Endodermal cell (in vitro differentiated cells): ENCODE data around the gene ECE1. TPM values are rescaled to one million over a fixed set of nuclear protein-coding genes. Genes with fewer than 3 reads are reported as not detected.
"Not testable (repeated sequence)": the region's sequence is repeated elsewhere in the genome, so short reads cannot be mapped to it uniquely, and the experiment has no call there.

ENCODE experiments used
- DNase-seq: peaks from one replicate; pipeline ENCODE4 v3.0.0-alpha.2; 2017
- H3K27ac ChIP-seq: 2 replicates; pipeline ENCODE4 v1.5.1; 2013; ENCODE audit warnings: mild to moderate bottlenecking, low read depth, low read length, moderate library complexity
- H3K27me3 ChIP-seq: 2 replicates; pipeline ENCODE4 v1.6.1; 2013; ENCODE audit warnings: mild to moderate bottlenecking, low read length, moderate library complexity; ENCODE audit not compliant: insufficient read depth, control insufficient read depth, poor library complexity, severe bottlenecking
- H3K36me3 ChIP-seq: 2 replicates; pipeline ENCODE4 v1.7.0; 2013; ENCODE audit warnings: mild to moderate bottlenecking, low read length, moderate library complexity; ENCODE audit not compliant: control insufficient read depth, insufficient read depth
- H3K4me1 ChIP-seq: one replicate; pipeline ENCODE4 v1.7.0; 2013; ENCODE audit warnings: low read length; ENCODE audit not compliant: control insufficient read depth, insufficient read depth
- H3K4me3 ChIP-seq: 2 replicates; pipeline ENCODE4 v1.5.1; 2013; ENCODE audit warnings: mild to moderate bottlenecking, low read length, moderate library complexity
- H3K9ac ChIP-seq: 2 replicates; pipeline ENCODE4 v1.6.1; 2013; ENCODE audit warnings: mild to moderate bottlenecking, low read length, moderate library complexity; ENCODE audit not compliant: poor library complexity, severe bottlenecking; ENCODE audit errors: extremely low read depth
- H3K9me3 ChIP-seq: 2 replicates; pipeline ENCODE4 v1.6.1; 2013; ENCODE audit warnings: mild to moderate bottlenecking, low read length, moderate library complexity; ENCODE audit not compliant: control insufficient read depth
- H3K27ac Mint-ChIP-seq: 2 replicates; pipeline ENCODE4 v1.8.0; 2020; ENCODE audit warnings: mixed read lengths
- H3K27me3 Mint-ChIP-seq: 2 replicates; pipeline ENCODE4 v1.8.0; 2021; ENCODE audit warnings: mild to moderate bottlenecking, mixed read lengths; ENCODE audit not compliant: insufficient read depth
- H3K36me3 Mint-ChIP-seq: 2 replicates; pipeline ENCODE4 v1.8.0; 2020; ENCODE audit warnings: low read depth, mixed read lengths
- H3K4me1 Mint-ChIP-seq: 2 replicates; pipeline ENCODE4 v1.8.0; 2020; ENCODE audit warnings: mixed read lengths
- H3K4me3 Mint-ChIP-seq: 2 replicates; pipeline ENCODE4 v1.8.0; 2020; ENCODE audit warnings: mild to moderate bottlenecking, moderate library complexity, mixed read lengths
- H3K9me3 Mint-ChIP-seq: 2 replicates; pipeline ENCODE4 v1.8.0; 2020; ENCODE audit warnings: mild to moderate bottlenecking, mixed read lengths
- WGBS, 2 experiments: methylation state at CpG; one replicate each; pipeline versions ENCODE4 v1.1.5 to v1.1.7; 2013; ENCODE audit warnings: missing lambda C conversion rate in 2 of 2, mixed read lengths in 1 of 2; ENCODE audit not compliant: insufficient coverage in 1 of 2, insufficient read length in 1 of 2; 5-methylcytosine and 5-hydroxymethylcytosine counted together
- total RNA-seq, 2 donors: library from RNA; stranded (reverse); fragmentation: NEBNext Ultra II Directional in 1 of 2; extraction: Animal tissue kit (Norgen Biotek cat#: 25700) in 1 of 2; gene quantifications; 2 replicates in 1 of 2; 3 replicates in 1 of 2; pipeline ENCODE4 v1.2.1, GENCODE V29; 2021
- TF ChIP-seq, protein P1 (sequence below): fragments of 200-600 bp; sonication (generic); conservative IDR thresholded peaks from 2 replicates; pipeline ENCODE4 v1.5.0; 2021; ENCODE audit warnings: antibody characterized with exemption, mild to moderate bottlenecking

ECE1 gene
- total RNA-seq, 2 donors from 2014 or later = 47.8 to 57.9 TPM

DNA sequence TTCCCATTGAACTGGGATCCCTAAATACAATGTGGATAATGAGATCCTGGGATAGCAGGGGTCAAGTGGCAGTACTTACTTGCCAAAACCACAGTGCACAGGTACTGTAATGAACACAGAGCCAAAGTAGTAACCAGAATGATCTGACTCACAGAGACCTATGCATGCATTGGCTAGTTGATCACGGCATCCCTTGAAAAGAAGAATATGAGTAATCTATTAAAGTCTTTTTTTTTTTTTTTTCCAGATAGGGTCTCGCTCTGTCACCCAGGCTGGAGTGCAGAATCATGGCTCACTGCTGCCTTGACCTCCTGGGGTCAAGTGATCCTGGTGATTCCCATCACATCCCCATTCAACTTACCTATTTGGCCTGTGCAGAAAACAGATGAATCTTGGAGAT lies 84.1 kb downstream of the ECE1 start:
- H3K36me3 ChIP-seq = no peaks in the 10 kb centered on the region
- H3K27ac ChIP-seq = no peak overlapping the region
- H3K27me3 ChIP-seq = no peaks in the 10 kb centered on the region
- no peaks in the 10 kb centered on the region for H3K9me3 ChIP-seq
- Mint-ChIP-seq H3K36me3 (no peaks in the 10 kb centered on the region), H3K27ac (no peak overlapping the region), H3K4me1 (no peaks in the 10 kb centered on the region), H3K9me3 (no peaks in the 10 kb centered on the region), H3K27me3 (peaks cover 2% of the 10 kb centered on the region), H3K4me3 (no peak overlapping the region)
- no peak overlapping the region for H3K4me3 ChIP-seq
- DNase-seq = no peak
- H3K9ac ChIP-seq = no peak overlapping the region
- TF ChIP-seq, protein P1, sequence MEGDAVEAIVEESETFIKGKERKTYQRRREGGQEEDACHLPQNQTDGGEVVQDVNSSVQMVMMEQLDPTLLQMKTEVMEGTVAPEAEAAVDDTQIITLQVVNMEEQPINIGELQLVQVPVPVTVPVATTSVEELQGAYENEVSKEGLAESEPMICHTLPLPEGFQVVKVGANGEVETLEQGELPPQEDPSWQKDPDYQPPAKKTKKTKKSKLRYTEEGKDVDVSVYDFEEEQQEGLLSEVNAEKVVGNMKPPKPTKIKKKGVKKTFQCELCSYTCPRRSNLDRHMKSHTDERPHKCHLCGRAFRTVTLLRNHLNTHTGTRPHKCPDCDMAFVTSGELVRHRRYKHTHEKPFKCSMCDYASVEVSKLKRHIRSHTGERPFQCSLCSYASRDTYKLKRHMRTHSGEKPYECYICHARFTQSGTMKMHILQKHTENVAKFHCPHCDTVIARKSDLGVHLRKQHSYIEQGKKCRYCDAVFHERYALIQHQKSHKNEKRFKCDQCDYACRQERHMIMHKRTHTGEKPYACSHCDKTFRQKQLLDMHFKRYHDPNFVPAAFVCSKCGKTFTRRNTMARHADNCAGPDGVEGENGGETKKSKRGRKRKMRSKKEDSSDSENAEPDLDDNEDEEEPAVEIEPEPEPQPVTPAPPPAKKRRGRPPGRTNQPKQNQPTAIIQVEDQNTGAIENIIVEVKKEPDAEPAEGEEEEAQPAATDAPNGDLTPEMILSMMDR = no peak
- no peaks in the 10 kb centered on the region for H3K4me1 ChIP-seq
- 86 to 100% methylated on average over 1 to 2 of the region's 2 CpGs for WGBS, 2 experiments

DNA sequence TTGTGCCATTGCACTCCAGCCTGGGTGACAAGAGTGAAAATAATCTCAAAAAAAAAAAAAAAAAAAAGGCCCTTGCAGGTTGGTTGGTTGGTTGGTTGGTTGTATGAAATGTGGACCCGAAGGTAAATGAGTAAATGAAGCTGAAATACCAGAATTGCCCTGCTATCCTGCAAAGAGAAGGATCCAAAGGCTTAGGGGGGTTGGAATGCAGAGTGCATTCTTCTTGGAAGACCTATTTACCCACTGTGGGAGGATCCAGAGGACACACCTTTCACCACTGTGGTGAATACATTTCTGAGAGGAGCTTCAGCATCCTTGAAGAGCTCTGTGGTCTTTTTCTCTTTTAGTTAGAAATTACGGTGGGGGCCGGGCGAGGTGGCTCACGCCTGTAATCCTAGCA lies 84.8 kb downstream of the ECE1 start:
- Mint-ChIP-seq H3K27me3 (peaks cover 2% of the 10 kb centered on the region), H3K9me3 (no peaks in the 10 kb centered on the region), H3K27ac (no peak overlapping the region), H3K4me1 (no peaks in the 10 kb centered on the region), H3K4me3 (no peak overlapping the region), H3K36me3 (no peaks in the 10 kb centered on the region)
- no peak overlapping the region for H3K27ac ChIP-seq
- 90 to 97% methylated on average over 4 to 5 of the region's 5 CpGs for WGBS, 2 experiments
- TF ChIP-seq, protein P1 = no peak
- no peak for DNase-seq
- no peaks in the 10 kb centered on the region for H3K9me3 ChIP-seq
- no peaks in the 10 kb centered on the region for H3K4me1 ChIP-seq
- no peaks in the 10 kb centered on the region for H3K27me3 ChIP-seq
- H3K4me3 ChIP-seq = no peak overlapping the region
- H3K36me3 ChIP-seq = no peaks in the 10 kb centered on the region
- no peak overlapping the region for H3K9ac ChIP-seq

DNA sequence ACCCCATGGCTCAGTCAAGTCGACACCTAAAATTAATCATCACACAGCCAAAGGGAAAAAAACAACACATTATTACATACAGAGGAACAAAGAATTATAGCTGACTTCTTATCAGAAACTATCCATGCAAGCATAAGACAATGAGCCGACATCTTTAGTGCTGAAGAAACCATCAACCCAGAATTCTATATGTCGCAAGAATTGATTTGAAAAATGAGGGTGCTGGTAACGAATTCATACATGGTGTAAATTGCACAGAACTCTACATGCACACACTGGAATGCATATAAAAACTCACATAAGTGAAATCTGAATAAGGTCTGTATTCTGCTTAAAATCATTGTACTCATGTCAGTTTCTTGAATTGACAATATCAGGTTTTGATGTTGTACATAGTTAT lies 88.6 kb downstream of the ECE1 start:
- DNase-seq = no peak
- H3K36me3 Mint-ChIP-seq = no peaks in the 10 kb centered on the region
- H3K9me3 ChIP-seq = no peaks in the 10 kb centered on the region
- peaks cover 12% of the 10 kb centered on the region for H3K27me3 Mint-ChIP-seq
- H3K4me3 ChIP-seq = no peak overlapping the region
- no peaks in the 10 kb centered on the region for H3K4me1 Mint-ChIP-seq
- H3K9me3 Mint-ChIP-seq = no peaks in the 10 kb centered on the region
- no peaks in the 10 kb centered on the region for H3K27me3 ChIP-seq
- TF ChIP-seq, protein P1 = no peak
- no peak overlapping the region for H3K27ac Mint-ChIP-seq
- 96 to 100% methylated on average over 2 to 4 of the region's 4 CpGs for WGBS, 2 experiments
- no peaks in the 10 kb centered on the region for H3K4me1 ChIP-seq
- H3K4me3 Mint-ChIP-seq = no peak overlapping the region
- no peaks in the 10 kb centered on the region for H3K36me3 ChIP-seq
- H3K27ac ChIP-seq = no peak overlapping the region
- no peak overlapping the region for H3K9ac ChIP-seq

DNA sequence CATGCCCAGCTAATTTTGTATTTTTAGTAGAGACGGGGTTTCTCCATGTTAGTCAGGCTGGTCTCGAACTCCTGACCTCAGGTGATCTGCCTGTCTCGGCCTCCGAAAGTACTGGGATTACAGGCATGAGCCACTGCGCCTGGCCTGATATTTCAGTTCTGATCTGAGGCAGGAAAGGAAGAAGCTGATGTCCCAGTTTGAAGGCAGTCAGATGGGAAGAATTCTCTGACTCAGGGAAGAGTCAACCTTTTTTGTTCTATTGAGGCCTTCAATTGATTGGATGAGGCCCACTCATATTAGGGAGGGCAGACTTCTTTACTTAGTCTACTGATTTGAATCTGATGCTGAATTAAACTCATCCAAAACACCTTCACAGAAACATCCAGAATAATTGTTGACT lies 89.0 kb downstream of the ECE1 start:
- not testable (repeated sequence) for H3K4me3 Mint-ChIP-seq, H3K9me3 Mint-ChIP-seq, H3K4me1 ChIP-seq, H3K27me3 ChIP-seq, DNase-seq, H3K27ac ChIP-seq, H3K4me3 ChIP-seq, H3K27ac Mint-ChIP-seq, H3K36me3 Mint-ChIP-seq, H3K4me1 Mint-ChIP-seq, H3K9ac ChIP-seq, H3K9me3 ChIP-seq, H3K36me3 ChIP-seq
- WGBS, 2 experiments = 98 to 100% methylated on average over 5 of the region's 5 CpGs
- peaks cover 15% of the 10 kb centered on the region for H3K27me3 Mint-ChIP-seq
